Endothelial cell of umbilical vein (primary cell): ENCODE measurements around the gene NUAK1.

Experiments used
- CTCF ChIP-seq, 2 donors: IDR thresholded peaks; 1 replicate in 1 of 2; 2 replicates in 1 of 2; pipeline ENCODE4 v1.5.1; 2011; ENCODE audit warnings: low read length in 2 of 2, mild to moderate bottlenecking in 2 of 2, moderate library complexity in 2 of 2, control low read depth in 1 of 2, inconsistent platforms in 1 of 2, low read depth in 1 of 2; ENCODE audit not compliant: insufficient read depth in 1 of 2; ENCODE audit errors: extremely low read depth in 1 of 2
- EZH2 ChIP-seq: IDR thresholded peaks from 2 replicates; pipeline ENCODE4 v1.6.1; 2012; ENCODE audit warnings: borderline replicate concordance, low read depth, mild to moderate bottlenecking, moderate library complexity, low read length, inconsistent platforms; ENCODE audit not compliant: severe bottlenecking
- MYC ChIP-seq: IDR thresholded peaks from one replicate; pipeline ENCODE4 v1.6.1; 2011; ENCODE audit warnings: mild to moderate bottlenecking, low read depth, low read length
- POLR2A ChIP-seq: IDR thresholded peaks from 2 replicates; pipeline ENCODE4 v1.6.1; 2012; ENCODE audit warnings: low read depth, mild to moderate bottlenecking, control low read depth, low read length
- POLR2AphosphoS5 ChIP-seq: IDR thresholded peaks from 2 replicates; pipeline ENCODE4 v1.6.1; 2012; ENCODE audit warnings: low read depth, mild to moderate bottlenecking, control low read depth, low read length, moderate library complexity; ENCODE audit not compliant: insufficient read depth

- TF ChIP-seq POLR2AphosphoS5 (no peak), CTCF (IDR thresholded peaks at IDR 0.05; ENCODE audit: extremely low read depth in 1 of 2, insufficient read depth in 1 of 2, low read depth in 1 of 2, low read length in 2 of 2) (no peak), EZH2 (no peak), MYC (no peak), POLR2A (no peak)
These were observed 24.2 kb downstream of the NUAK1 start for GRCh38 chr12:106114447-106115068.
